ENCODE data around the gene ADAMTS19.
"Not testable (repeated sequence)": the region's sequence is repeated elsewhere in the genome, so short reads cannot be mapped to it uniquely, and the experiment has no call there.

ADAMTS19 gene

GRCh38 chr5:129459777-129460671, at the start of gene ADAMTS19:
TSS of gene ADAMTS19 (plus strand) at chr5:129460298. CDS start at chr5:129460392, 94 bp downstream.
- no peak for DNase-seq

- no peak for DNase-seq
These were observed 49.6 kb upstream of the ADAMTS19 start for GRCh38 chr5:129410488-129410887.

- DNase-seq: no peak
These were observed 47.4 kb upstream of the ADAMTS19 start for GRCh38 chr5:129412721-129413120.

- DNase-seq: no peak
These were observed 46.5 kb upstream of the ADAMTS19 start for GRCh38 chr5:129413570-129413969.

- DNase-seq: no peak
These were observed 40.8 kb upstream of the ADAMTS19 start for GRCh38 chr5:129419292-129419691.

- no peak for DNase-seq
These were observed 35.1 kb upstream of the ADAMTS19 start for GRCh38 chr5:129425031-129425430.

GRCh38 chr5:129426071-129426470, 34.0 kb upstream of the ADAMTS19 start:
- no peak for DNase-seq

GRCh38 chr5:129428636-129429035, 31.5 kb upstream of the ADAMTS19 start:
- DNase-seq: not testable (repeated sequence)

GRCh38 chr5:129431406-129431805, 28.7 kb upstream of the ADAMTS19 start:
- no peak for DNase-seq

- DNase-seq: no peak
These were observed 21.8 kb upstream of the ADAMTS19 start for GRCh38 chr5:129438322-129438721.

GRCh38 chr5:129440424-129440823, 19.7 kb upstream of the ADAMTS19 start:
- no peak for DNase-seq

GRCh38 chr5:129441096-129441495, 19.0 kb upstream of the ADAMTS19 start:
- no peak for DNase-seq

GRCh38 chr5:129445379-129445778, 14.7 kb upstream of the ADAMTS19 start:
- DNase-seq: no peak

- DNase-seq: no peak
These were observed 12.1 kb upstream of the ADAMTS19 start for GRCh38 chr5:129447968-129448367.

- no peak for DNase-seq
These were observed 11.4 kb upstream of the ADAMTS19 start for GRCh38 chr5:129448654-129449053.

GRCh38 chr5:129454461-129454860, 5.6 kb upstream of the ADAMTS19 start:
- no peak for DNase-seq

- DNase-seq: no peak
These were observed 685 bp upstream of the ADAMTS19 start for GRCh38 chr5:129459450-129459776.

GRCh38 chr5:129460672-129460935, 506 bp downstream of the ADAMTS19 start:
- no peak for DNase-seq

GRCh38 chr5:129460936-129461710, 1.0 kb downstream of the ADAMTS19 start:
- no peak for DNase-seq

GRCh38 chr5:129461711-129462332, 1.7 kb downstream of the ADAMTS19 start:
- no peak for DNase-seq

- DNase-seq: no peak
These were observed 5.8 kb downstream of the ADAMTS19 start for GRCh38 chr5:129465776-129466344.

- DNase-seq: no peak
These were observed 14.4 kb downstream of the ADAMTS19 start for GRCh38 chr5:129474544-129474943.

GRCh38 chr5:129476751-129477150, 16.7 kb downstream of the ADAMTS19 start:
- DNase-seq: no peak

GRCh38 chr5:129477532-129477931, 17.4 kb downstream of the ADAMTS19 start:
- DNase-seq: no peak
